HepG2 (cell line): ENCODE data around the gene GPR31. TPM values are rescaled to one million over a fixed set of nuclear protein-coding genes. Genes with fewer than 3 reads are reported as not detected.
A peak's percentile ranks its signal among the peaks of the same experiment; 100 is the strongest.
"Not testable (repeated sequence)": the region's sequence is repeated elsewhere in the genome, so short reads cannot be mapped to it uniquely, and the experiment has no call there.

Experiments used
- ATF2 ChIP-seq: sonication (generic); formaldehyde crosslinking; IDR thresholded peaks from 2 replicates; pipeline ENCODE4 v1.4.0; 2020; ENCODE audit warnings: missing genetic modification reagents
- BHLHE40 ChIP-seq: IDR thresholded peaks from 2 replicates; pipeline ENCODE4 v1.6.1; 2011; ENCODE audit warnings: low read length, improper control_type of control experiment
- CBX5 ChIP-seq: sonication (generic); formaldehyde crosslinking; IDR thresholded peaks from 2 replicates; pipeline ENCODE4 v1.4.0; 2020; ENCODE audit warnings: missing genetic modification reagents, borderline replicate concordance
- CEBPG ChIP-seq: IDR thresholded peaks from 2 replicates; pipeline ENCODE4 v1.6.1; 2016
- DRAP1 ChIP-seq: IDR thresholded peaks from 2 replicates; pipeline ENCODE4 v1.6.1; 2016; ENCODE audit warnings: missing genetic modification reagents, missing compliant biosample characterization
- FOSL1 ChIP-seq: sonication (generic); formaldehyde crosslinking; IDR thresholded peaks from 2 replicates; pipeline ENCODE4 v1.9.0; 2021; ENCODE audit warnings: missing genetic modification reagents, borderline replicate concordance
- FOXA3 ChIP-seq: IDR thresholded peaks from 2 replicates; pipeline ENCODE4 v1.6.1; 2016; ENCODE audit warnings: missing genetic modification reagents, missing compliant biosample characterization
- GATAD2A ChIP-seq: IDR thresholded peaks from 2 replicates; pipeline ENCODE4 v1.6.1; 2016
- KAT7 ChIP-seq: IDR thresholded peaks from 2 replicates; pipeline ENCODE4 v1.6.1; 2018; ENCODE audit warnings: borderline replicate concordance, missing compliant biosample characterization
- KAT8 ChIP-seq: IDR thresholded peaks from 2 replicates; pipeline ENCODE4 v1.6.1; 2016; ENCODE audit warnings: missing genetic modification reagents, missing compliant biosample characterization
- KMT2B ChIP-seq: IDR thresholded peaks from 2 replicates; pipeline ENCODE4 v1.6.1; 2016; ENCODE audit warnings: missing genetic modification reagents, missing compliant biosample characterization
- MED1 ChIP-seq: sonication (generic); formaldehyde crosslinking; IDR thresholded peaks from 2 replicates; pipeline ENCODE4 v1.4.0; 2020; ENCODE audit warnings: missing genetic modification reagents
- NCOA2 ChIP-seq: sonication (generic); formaldehyde crosslinking; IDR thresholded peaks from 2 replicates; pipeline ENCODE4 v1.8.0; 2022; ENCODE audit warnings: inconsistent platforms
- NFYB ChIP-seq: sonication (generic); formaldehyde crosslinking; IDR thresholded peaks from 2 replicates; pipeline ENCODE4 v1.4.0; 2020; ENCODE audit warnings: missing genetic modification reagents
- POLR2A ChIP-seq, 2 experiments: IDR thresholded peaks; 2 replicates each; pipeline ENCODE4 v1.6.1; 2011; ENCODE audit warnings: low read depth in 2 of 2, low read length in 2 of 2, mild to moderate bottlenecking in 1 of 2, moderate library complexity in 1 of 2; ENCODE audit not compliant: insufficient read depth in 1 of 2
- PPARG ChIP-seq: conservative IDR thresholded peaks from 2 replicates; pipeline ENCODE4 v1.6.1; 2016; ENCODE audit warnings: missing biosample characterization, missing genetic modification reagents
- PRDM15 ChIP-seq: sonication (generic); formaldehyde crosslinking; IDR thresholded peaks from 2 replicates; pipeline ENCODE4 v1.4.0; 2020; ENCODE audit warnings: missing genetic modification reagents
- SALL2 ChIP-seq: sonication (generic); formaldehyde crosslinking; IDR thresholded peaks from 2 replicates; pipeline ENCODE4 v1.8.1; 2023; ENCODE audit warnings: mild to moderate bottlenecking, missing genetic modification reagents, inconsistent platforms
- SAP130 ChIP-seq: IDR thresholded peaks from 2 replicates; pipeline ENCODE4 v1.6.1; 2016; ENCODE audit warnings: low read depth
- SOX13 ChIP-seq, 3 experiments: fragments of 450-650 bp in 1 of 3; sonication (generic) in 1 of 3; formaldehyde crosslinking in 1 of 3; IDR thresholded peaks in 2 of 3; conservative IDR thresholded peaks in 1 of 3; 2 replicates each; pipeline versions ENCODE4 v1.5.0 to v1.6.1; 2016 to 2020; ENCODE audit warnings: antibody characterized with exemption in 1 of 3, mild to moderate bottlenecking in 1 of 3, missing compliant biosample characterization in 1 of 3, missing genetic modification reagents in 1 of 3, moderate library complexity in 1 of 3
- SP1 ChIP-seq, 2 experiments: fragments of 450-650 bp in 1 of 2; sonication (generic) in 1 of 2; formaldehyde crosslinking in 1 of 2; IDR thresholded peaks; 2 replicates each; pipeline versions ENCODE4 v1.4.0 to v1.6.1; 2016 to 2020; ENCODE audit warnings: missing genetic modification reagents in 1 of 2
- TFAP4 ChIP-seq: sonication (generic); IDR thresholded peaks from 2 replicates; pipeline ENCODE4 v1.6.1; 2016; ENCODE audit warnings: low read depth, borderline replicate concordance
- ZBTB21 ChIP-seq: sonication (generic); formaldehyde crosslinking; IDR thresholded peaks from 2 replicates; pipeline ENCODE4 v1.4.0; 2020; ENCODE audit warnings: missing genetic modification reagents
- ZNF557 ChIP-seq: sonication (generic); formaldehyde crosslinking; IDR thresholded peaks from 2 replicates; pipeline ENCODE4 v1.4.0; 2020; ENCODE audit warnings: missing genetic modification reagents
- ZNF792 ChIP-seq: IDR thresholded peaks from 2 replicates; pipeline ENCODE4 v1.6.1; 2016
- polyA plus RNA-seq, 8 experiments: library from polyadenylated mRNA; depleted of rRNA in 3 of 8; stranded (reverse) in 7 of 8; unstranded in 1 of 8; fragments of >200 nt; fragmentation: Illumina TruSeq in 4 of 8; extraction: Trizol in 4 of 8; gene quantifications; 2 replicates each; pipeline versions ENCODE4 v1.2.1 to v1.2.3, GENCODE V29; 2011 to 2016; ENCODE audit warnings: low read depth in 4 of 8, missing spikeins in 1 of 8, mixed read lengths in 1 of 8; ENCODE audit not compliant: insufficient read depth in 1 of 8
- total RNA-seq, 5 experiments: library from RNA; depleted of rRNA; stranded (reverse); fragments of >200 nt; fragmentation: Illumina TruSeq; extraction: Trizol; gene quantifications; 2 replicates each; pipeline ENCODE4 v1.2.3, GENCODE V29; 2016; ENCODE audit warnings: low read depth in 1 of 5

GPR31 gene
- total and polyA plus RNA-seq, 2 of the 13 experiments (the other 11 are each of a cell fraction or from before 2014, with no cell fraction given) = not detected

DNA sequence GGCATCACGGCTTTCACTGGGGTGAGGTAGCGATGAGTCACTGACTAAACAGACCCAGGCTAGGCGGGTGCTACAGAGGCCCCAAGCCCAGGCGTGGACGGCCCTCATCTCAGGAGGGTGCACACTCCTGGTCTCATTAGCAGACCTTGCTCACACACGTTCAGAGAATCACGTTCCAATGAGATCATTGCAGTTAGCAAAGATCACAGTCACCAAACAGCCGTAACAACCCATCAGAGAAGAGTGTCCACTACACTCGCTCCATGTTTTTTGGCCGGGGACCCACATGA is 46.2 kb upstream of the GPR31 start (continued):
- peak; percentile 29; the same call in 1 of the 2 replicates for TF ChIP-seq TFAP4
- TF ChIP-seq ZBTB21 (CRISPR knock-in tag) = peak; percentile 61; the same call in 1 of the 2 replicates
- TF ChIP-seq PPARG (CRISPR knock-in tag) = 0 out of 2 replicates have a peak, but pooled peaks have one; percentile 45
- TF ChIP-seq ZNF557 (CRISPR knock-in tag) = 0 out of 2 replicates have a peak, but pooled peaks have one; percentile 83
- peak; percentile 40 for TF ChIP-seq CEBPG
- TF ChIP-seq BHLHE40 = peak; percentile 83
- TF ChIP-seq PRDM15 (CRISPR knock-in tag) = 0 out of 2 replicates have a peak, but pooled peaks have one; percentile 15
- peak; percentile 89 for TF ChIP-seq SAP130
- TF ChIP-seq SOX13 (IDR thresholded peaks at IDR 0.05) = 0 out of 2 replicates have a peak, but pooled peaks have one; percentile 10
- TF ChIP-seq SOX13 (CRISPR knock-in tag; conservative IDR thresholded peaks at IDR 0.05 in 1 of 2, IDR thresholded peaks at IDR 0.05 in 1 of 2) = peak in 1 of 2 experiments; percentile 70; a peak in 2 of 4 replicates
- TF ChIP-seq ATF2 = peak; percentile 87
- peak; percentile 97 for TF ChIP-seq MED1 (CRISPR knock-in tag)
- TF ChIP-seq NFYB (CRISPR knock-in tag) = 0 out of 2 replicates have a peak, but pooled peaks have one; percentile 7
- TF ChIP-seq KMT2B (CRISPR knock-in tag) = peak; percentile 64
- not testable (repeated sequence) for TF ChIP-seq SP1 (IDR thresholded peaks at IDR 0.05)
- peak; percentile 42; the same call in 1 of the 2 replicates for TF ChIP-seq SP1 (CRISPR knock-in tag; IDR thresholded peaks at IDR 0.05)
- peak; percentile 82 for TF ChIP-seq FOXA3
- peak; percentile 28; the same call in 1 of the 2 replicates for TF ChIP-seq DRAP1 (CRISPR knock-in tag)
- TF ChIP-seq GATAD2A (CRISPR knock-in tag) = peak; percentile 87
- 0 out of 4 replicates have a peak, but pooled peaks of 1 of the 2 experiments have one; percentile 16 for TF ChIP-seq POLR2A (IDR thresholded peaks at IDR 0.05; ENCODE audit: insufficient read depth in 1 of 2, low read depth in 2 of 2, low read length in 2 of 2)
- TF ChIP-seq ZNF792 (CRISPR knock-in tag) = peak; percentile 93
- peak; percentile 95 for TF ChIP-seq FOSL1
- TF ChIP-seq KAT7 (CRISPR knock-in tag) = 0 out of 2 replicates have a peak, but pooled peaks have one; percentile 57
- peak; percentile 69; the same call in 1 of the 2 replicates for TF ChIP-seq SALL2
- 0 out of 2 replicates have a peak, but pooled peaks have one; percentile 40 for TF ChIP-seq NCOA2 (CRISPR knock-in tag)
- TF ChIP-seq CBX5 = 0 out of 2 replicates have a peak, but pooled peaks have one; percentile 22
- TF ChIP-seq KAT8 = peak; percentile 37
